Sigmoid colon (tissue), 7 donors: ENCODE measurements around the gene KIF23. TPM values are rescaled to one million over a fixed set of nuclear protein-coding genes. Genes with fewer than 3 reads are reported as not detected.

Experiments used
- DNase-seq: peaks from one replicate; pipeline ENCODE4 v3.0.0-alpha.2; 2019
- H3K27ac ChIP-seq, 4 donors: fragments of 200-600 bp; sonication (generic); one replicate each; pipeline ENCODE4 v1.5.1; 2016 to 2019; ENCODE audit warnings: mild to moderate bottlenecking in 1 of 4
- H3K27me3 ChIP-seq, 3 donors: fragments of 200-600 bp; sonication (generic); one replicate each; pipeline ENCODE4 v1.5.1; 2019; ENCODE audit warnings: mild to moderate bottlenecking in 1 of 3
- H3K36me3 ChIP-seq, 4 donors: fragments of 200-600 bp; sonication (generic); one replicate each; pipeline ENCODE4 v1.5.1; 2016 to 2019
- H3K4me1 ChIP-seq, 4 donors: fragments of 200-600 bp; sonication (generic); one replicate each; pipeline ENCODE4 v1.5.1; 2017 to 2019
- H3K4me3 ChIP-seq, 4 donors: fragments of 200-600 bp; sonication (generic); one replicate each; pipeline ENCODE4 v1.5.1; 2017 to 2019; ENCODE audit warnings: mild to moderate bottlenecking in 2 of 4, moderate library complexity in 1 of 4
- H3K9me3 ChIP-seq, 4 donors: fragments of 200-600 bp in 3 of 4; sonication (generic) in 3 of 4; one replicate each; pipeline versions ENCODE4 v1.5.1 to v1.6.1; 2013 to 2019
- EP300 ChIP-seq, 4 donors: sonication (generic); formaldehyde crosslinking; IDR thresholded peaks; one replicate each; pipeline ENCODE4 v1.6.1; 2017; ENCODE audit warnings: antibody characterized with exemption in 4 of 4
- POLR2A ChIP-seq, 2 donors: fragments of 450-650 bp; IDR thresholded peaks; one replicate each; pipeline ENCODE4 v1.6.1; 2016; ENCODE audit warnings: antibody characterized with exemption in 2 of 2, mild to moderate bottlenecking in 2 of 2, moderate library complexity in 2 of 2
- POLR2AphosphoS5 ChIP-seq, 4 donors: sonication (generic); formaldehyde crosslinking; IDR thresholded peaks; one replicate each; pipeline ENCODE4 v1.6.1; 2017; ENCODE audit warnings: antibody characterized with exemption in 4 of 4
- WGBS, 2 donors: extraction: QIAGEN DNeasy Blood & Tissue Kit; methylation state at CpG; one replicate each; pipeline ENCODE4 v1.1.7; 2013; 5-methylcytosine and 5-hydroxymethylcytosine counted together
- intact Hi-C: fragments of 100-400 bp; cut with DNase I; formaldehyde crosslinking; loops from one replicate; pipeline ENCODE4 v1.15.1; 2023
- polyA plus RNA-seq, 3 donors: library from polyadenylated mRNA; stranded (reverse); fragments of 200-250 nt; gene quantifications; one replicate each; pipeline ENCODE4 v1.2.3, GENCODE V29; 2013
- total RNA-seq, 4 donors: library from RNA; depleted of rRNA; stranded (reverse); fragments of >200 nt; gene quantifications; one replicate each; pipeline ENCODE4 v1.1.0, GENCODE V29; 2016
- TF ChIP-seq, protein P1 (sequence below), 4 experiments: fragments of 450-650 bp in 3 of 4; fragments of 200-600 bp in 1 of 4; IDR thresholded peaks; one replicate each; pipeline ENCODE4 v1.5.1; 2016 to 2019; ENCODE audit warnings: antibody characterized with exemption in 4 of 4, mild to moderate bottlenecking in 3 of 4, moderate library complexity in 2 of 4
- donor health status: healthy with polysubstance abuse.
- donor health status: Bipolar disorder and iron deficiency.
- donor health status: healthy.

KIF23 gene
- total and polyA plus RNA-seq, 7 donors = 0.16 to 10.8 (median 2.1) TPM

- TF ChIP-seq EP300 (IDR thresholded peaks at IDR 0.05) = no peak
- TF ChIP-seq POLR2A (IDR thresholded peaks at IDR 0.05) = no peak
- TF ChIP-seq, protein P1, sequence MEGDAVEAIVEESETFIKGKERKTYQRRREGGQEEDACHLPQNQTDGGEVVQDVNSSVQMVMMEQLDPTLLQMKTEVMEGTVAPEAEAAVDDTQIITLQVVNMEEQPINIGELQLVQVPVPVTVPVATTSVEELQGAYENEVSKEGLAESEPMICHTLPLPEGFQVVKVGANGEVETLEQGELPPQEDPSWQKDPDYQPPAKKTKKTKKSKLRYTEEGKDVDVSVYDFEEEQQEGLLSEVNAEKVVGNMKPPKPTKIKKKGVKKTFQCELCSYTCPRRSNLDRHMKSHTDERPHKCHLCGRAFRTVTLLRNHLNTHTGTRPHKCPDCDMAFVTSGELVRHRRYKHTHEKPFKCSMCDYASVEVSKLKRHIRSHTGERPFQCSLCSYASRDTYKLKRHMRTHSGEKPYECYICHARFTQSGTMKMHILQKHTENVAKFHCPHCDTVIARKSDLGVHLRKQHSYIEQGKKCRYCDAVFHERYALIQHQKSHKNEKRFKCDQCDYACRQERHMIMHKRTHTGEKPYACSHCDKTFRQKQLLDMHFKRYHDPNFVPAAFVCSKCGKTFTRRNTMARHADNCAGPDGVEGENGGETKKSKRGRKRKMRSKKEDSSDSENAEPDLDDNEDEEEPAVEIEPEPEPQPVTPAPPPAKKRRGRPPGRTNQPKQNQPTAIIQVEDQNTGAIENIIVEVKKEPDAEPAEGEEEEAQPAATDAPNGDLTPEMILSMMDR (IDR thresholded peaks at IDR 0.05) = no peak
- no peak for TF ChIP-seq POLR2AphosphoS5 (IDR thresholded peaks at IDR 0.05)
- Histone ChIP-seq H3K27me3 (no peaks in the 10 kb centered on the region), H3K4me3 (no peak overlapping the region), H3K36me3 (no peaks in the 10 kb centered on the region), H3K27ac (no peak overlapping the region), H3K4me1 (no peaks in the 10 kb centered on the region), H3K9me3 (no peaks in the 10 kb centered on the region)
- intact Hi-C loops = no loop called here
- no peak for DNase-seq
- WGBS, 2 donors = 81 to 92% methylated on average over 4 of the region's 4 CpGs
These were observed 68.6 kb downstream of the KIF23 start for GRCh38 chr15:69482686-69483256.

GRCh38 chr15:69484837-69485236 lies 70.7 kb downstream of the KIF23 start:
- DNase-seq = no peak
- Histone ChIP-seq H3K4me3 (no peak overlapping the region), H3K27me3 (no peaks in the 10 kb centered on the region), H3K9me3 (no peaks in the 10 kb centered on the region), H3K4me1 (peaks cover 0 to 10% (median 0%) of the 10 kb centered on the region in 4 donors), H3K27ac (no peak overlapping the region), H3K36me3 (no peaks in the 10 kb centered on the region)
- intact Hi-C loops = no loop called here
- WGBS, 2 donors = 27 to 60% methylated on average over 6 of the region's 6 CpGs
- TF ChIP-seq POLR2A (IDR thresholded peaks at IDR 0.05) (no peak), POLR2AphosphoS5 (IDR thresholded peaks at IDR 0.05) (no peak), EP300 (IDR thresholded peaks at IDR 0.05) (no peak)
- TF ChIP-seq, protein P1 (IDR thresholded peaks at IDR 0.05) = no peak

DNA sequence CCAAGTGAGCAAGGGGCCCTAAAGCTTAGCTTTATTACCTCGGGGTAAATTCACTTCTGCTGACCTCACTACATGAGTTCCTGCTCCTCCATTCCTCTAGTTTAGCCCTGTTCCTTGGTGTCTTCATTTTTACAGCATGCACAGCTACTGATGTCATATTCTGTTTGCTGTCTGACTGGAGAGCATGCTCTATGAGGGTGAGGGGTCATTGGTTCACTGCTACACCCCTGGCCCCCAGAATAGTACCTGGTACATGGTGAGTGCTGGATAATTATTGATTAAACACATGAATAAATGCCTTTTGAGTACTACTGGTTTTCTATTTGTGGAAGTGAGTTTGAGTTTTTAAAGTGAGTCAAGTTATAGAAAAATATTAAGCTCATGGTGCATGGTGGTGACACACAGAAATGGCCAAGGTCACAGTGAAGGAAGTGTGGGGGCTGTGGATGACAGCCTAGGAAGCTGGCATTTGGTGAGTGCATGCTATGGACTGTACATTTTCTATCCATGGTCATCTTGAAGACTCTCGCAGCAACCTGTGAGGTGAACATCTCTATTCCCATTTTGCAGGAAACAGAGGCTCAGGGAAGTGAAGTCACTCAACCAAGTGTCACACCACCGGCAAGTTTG lies 72.4 kb downstream of the KIF23 start:
- no peak for DNase-seq
- no peak overlapping the region for H3K4me3 ChIP-seq
- H3K36me3 ChIP-seq = no peaks in the 10 kb centered on the region
- 93 to 95% methylated on average over 3 of the region's 3 CpGs for WGBS, 2 donors
- peaks cover 0 to 10% (median 0%) of the 10 kb centered on the region in 4 donors for H3K4me1 ChIP-seq
- no peaks in the 10 kb centered on the region for H3K9me3 ChIP-seq
- no peaks in the 10 kb centered on the region for H3K27me3 ChIP-seq
- no peak for TF ChIP-seq EP300 (IDR thresholded peaks at IDR 0.05)
- no peak for TF ChIP-seq POLR2AphosphoS5 (IDR thresholded peaks at IDR 0.05)
- TF ChIP-seq, protein P1 (IDR thresholded peaks at IDR 0.05) = no peak
- no peak for TF ChIP-seq POLR2A (IDR thresholded peaks at IDR 0.05)
- intact Hi-C loops = no loop called here
- H3K27ac ChIP-seq = no peak overlapping the region

- no peaks in the 10 kb centered on the region for H3K27me3 ChIP-seq
- H3K27ac ChIP-seq = peak overlapping the region in 3 of 4 donors; percentile 26 to 49 (median 38)
- WGBS, 2 donors = 71 to 82% methylated on average over 3 of the region's 3 CpGs
- H3K36me3 ChIP-seq = no peaks in the 10 kb centered on the region
- H3K4me1 ChIP-seq = peaks cover 0 to 10% (median 0%) of the 10 kb centered on the region in 4 donors
- H3K9me3 ChIP-seq = no peaks in the 10 kb centered on the region
- no peak for DNase-seq
- no peak overlapping the region for H3K4me3 ChIP-seq
- intact Hi-C loops = no loop called here
- no peak for TF ChIP-seq EP300 (IDR thresholded peaks at IDR 0.05)
- TF ChIP-seq POLR2AphosphoS5 (IDR thresholded peaks at IDR 0.05) = peak in 1 of 4 donors; percentile 14
These were observed 75.0 kb downstream of the KIF23 start for GRCh38 chr15:69489073-69489571.

DNA sequence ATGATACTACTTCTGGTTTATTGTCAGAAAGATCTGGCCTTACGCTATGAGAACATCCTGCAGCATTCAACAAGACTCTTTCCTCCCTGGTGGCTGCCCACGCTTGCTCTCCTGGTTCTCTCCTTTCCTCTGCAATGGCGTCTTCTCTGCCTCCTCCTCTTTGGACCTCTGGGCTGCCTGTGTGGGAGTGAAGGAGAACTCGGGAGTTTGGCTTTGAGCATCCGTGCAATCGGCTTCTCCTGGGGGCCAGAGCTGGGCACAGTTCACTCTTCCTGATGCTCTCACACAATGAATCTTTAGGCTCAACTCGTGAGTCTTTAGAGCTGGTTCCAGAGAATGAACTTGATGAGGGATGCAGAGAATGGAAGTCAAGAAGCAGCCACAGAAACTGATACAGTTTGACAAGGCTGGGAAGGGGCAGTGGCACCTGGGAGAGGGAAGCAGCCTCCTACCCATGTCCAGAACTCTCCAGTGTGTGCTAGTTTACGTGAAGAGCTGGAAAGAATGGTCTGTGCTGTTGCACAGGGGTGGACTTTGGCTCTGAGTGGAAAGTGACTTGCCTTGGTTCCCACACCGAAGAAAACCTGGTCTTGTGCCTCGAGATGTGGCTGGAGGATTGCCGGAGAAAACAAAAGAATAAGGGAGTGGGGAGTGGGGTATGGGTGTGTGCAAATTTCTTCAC lies 76.3 kb downstream of the KIF23 start:
- WGBS, 2 donors = 69 to 73% methylated on average over 11 of the region's 11 CpGs
- H3K27me3 ChIP-seq = no peaks in the 10 kb centered on the region
- intact Hi-C loops = no loop called here
- H3K4me3 ChIP-seq = no peak overlapping the region
- H3K27ac ChIP-seq = peak overlapping the region; percentile 36 to 46 (median 44)
- H3K36me3 ChIP-seq = no peaks in the 10 kb centered on the region
- H3K9me3 ChIP-seq = no peaks in the 10 kb centered on the region
- no peak for DNase-seq
- H3K4me1 ChIP-seq = peaks cover 0 to 10% (median 0%) of the 10 kb centered on the region in 4 donors
- TF ChIP-seq, protein P1 (IDR thresholded peaks at IDR 0.05) = no peak
- TF ChIP-seq POLR2A (IDR thresholded peaks at IDR 0.05) = no peak
- TF ChIP-seq POLR2AphosphoS5 (IDR thresholded peaks at IDR 0.05) = no peak
- no peak for TF ChIP-seq EP300 (IDR thresholded peaks at IDR 0.05)
